Lower lobe of right lung (tissue), 2 donors: ENCODE measurements around the gene EDIL3. TPM values are rescaled to one million over a fixed set of nuclear protein-coding genes. Genes with fewer than 3 reads are reported as not detected.

ENCODE experiments used
- ATAC-seq, 2 donors: fragments of 200-7000 bp; cut with Tn5 transposase; one replicate each; pipeline ENCODE4 v1.9.1; 2020 to 2022; ENCODE audit warnings: mild to moderate bottlenecking in 2 of 2, moderate library complexity in 2 of 2
- DNase-seq: peaks from one replicate; pipeline ENCODE4 v3.0.0-alpha.2; 2020
- H3K27ac ChIP-seq: fragments of 200-600 bp; one replicate; pipeline ENCODE4 v1.8.0; 2022
- H3K27me3 ChIP-seq: fragments of 200-600 bp; one replicate; pipeline ENCODE4 v1.8.0; 2022; ENCODE audit warnings: low read depth
- H3K36me3 ChIP-seq: fragments of 200-600 bp; one replicate; pipeline ENCODE4 v1.8.0; 2022; ENCODE audit warnings: mild to moderate bottlenecking
- H3K4me1 ChIP-seq: fragments of 200-600 bp; one replicate; pipeline ENCODE4 v1.8.0; 2022
- H3K4me3 ChIP-seq: fragments of 200-600 bp; one replicate; pipeline ENCODE4 v1.8.0; 2022; ENCODE audit warnings: mild to moderate bottlenecking
- H3K9me3 ChIP-seq: fragments of 200-600 bp; one replicate; pipeline ENCODE4 v1.8.0; 2022
- CTCF ChIP-seq: fragments of 200-600 bp; IDR thresholded peaks from one replicate; pipeline ENCODE4 v1.8.0; 2022; ENCODE audit warnings: antibody characterized with exemption, mild to moderate bottlenecking
- intact Hi-C: fragments of 100-400 bp; cut with DNase I; formaldehyde crosslinking; loops from one replicate; pipeline ENCODE4 v1.11.0; 2022
- total RNA-seq: library from RNA; stranded (reverse); fragmentation: NEBNext Ultra II Directional; extraction: Animal tissue kit (Norgen Biotek cat#: 25700); gene quantifications from one replicate; pipeline ENCODE4 v1.2.1, GENCODE V29; 2021
- donor health status: DM: no; HTN: yes; CAD: no; lungs with severe emphysema.

The EDIL3 gene
- total RNA-seq, 1 donor from 2014 or later: 17.0 TPM

DNA sequence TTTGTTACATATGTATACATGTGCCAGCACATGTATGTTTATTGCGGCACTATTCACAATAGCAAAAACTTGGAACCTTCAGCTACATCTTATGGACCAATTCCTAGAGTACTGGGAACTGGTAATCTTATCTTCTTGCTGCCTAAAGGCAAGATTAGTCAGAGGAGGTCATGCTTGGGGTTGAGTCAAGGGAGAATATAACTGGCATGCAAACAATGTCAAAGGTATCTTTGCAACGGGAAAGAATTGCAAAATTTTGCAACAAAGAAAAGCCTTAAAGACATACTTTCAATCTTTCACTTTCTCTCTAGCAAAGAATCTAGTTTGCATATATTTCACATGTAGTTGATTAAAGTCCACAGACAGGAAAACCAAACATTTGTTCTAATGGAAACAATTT lies 145.2 kb downstream of the EDIL3 start:
- no peak for TF ChIP-seq CTCF
- Histone ChIP-seq H3K27ac (no peak overlapping the region), H3K4me3 (no peak overlapping the region), H3K36me3 (no peaks in the 10 kb centered on the region), H3K4me1 (no peaks in the 10 kb centered on the region), H3K27me3 (no peaks in the 10 kb centered on the region), H3K9me3 (no peaks in the 10 kb centered on the region)
- intact Hi-C loops: no loop called here
- DNase-seq (no peak), ATAC-seq (no peak)

DNA sequence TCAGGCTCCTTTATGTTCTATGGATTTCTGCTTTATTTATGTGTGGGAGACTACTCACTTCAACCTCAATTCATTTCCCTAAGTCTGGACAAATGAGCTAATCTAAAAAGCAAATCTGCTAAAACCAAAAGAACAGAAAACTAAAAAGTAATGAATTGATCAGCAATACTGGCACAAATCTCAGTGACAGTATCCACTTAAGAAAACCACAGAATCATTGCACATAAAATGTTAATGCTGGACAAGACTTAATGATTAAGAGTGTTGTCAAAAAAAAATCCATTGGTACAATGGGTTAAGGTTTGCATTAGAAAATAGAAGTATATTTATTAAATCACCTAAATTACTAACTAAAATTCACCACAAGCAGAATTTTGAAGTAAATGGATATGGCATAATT lies 147.6 kb downstream of the EDIL3 start:
- H3K27ac ChIP-seq: no peak overlapping the region
- intact Hi-C loops: no loop called here

GRCh38 chr5:84231433-84231832 lies 153.2 kb downstream of the EDIL3 start:
- H3K27me3 ChIP-seq: no peaks in the 10 kb centered on the region
- intact Hi-C loops: no loop called here
- DNase-seq: no peak
- TF ChIP-seq CTCF: no peak
- no peaks in the 10 kb centered on the region for H3K36me3 ChIP-seq
- no peaks in the 10 kb centered on the region for H3K9me3 ChIP-seq
- H3K27ac ChIP-seq: no peak overlapping the region
- no peak for ATAC-seq
- no peak overlapping the region for H3K4me3 ChIP-seq
- H3K4me1 ChIP-seq: no peaks in the 10 kb centered on the region

More for the DNA sequence above, 147.6 kb downstream of the EDIL3 start:
- Histone ChIP-seq H3K27me3 (no peaks in the 10 kb centered on the region), H3K4me1 (no peaks in the 10 kb centered on the region), H3K36me3 (no peaks in the 10 kb centered on the region), H3K4me3 (no peak overlapping the region), H3K9me3 (no peaks in the 10 kb centered on the region)
- DNase-seq (no peak), ATAC-seq (no peak)
- TF ChIP-seq CTCF: no peak

DNA sequence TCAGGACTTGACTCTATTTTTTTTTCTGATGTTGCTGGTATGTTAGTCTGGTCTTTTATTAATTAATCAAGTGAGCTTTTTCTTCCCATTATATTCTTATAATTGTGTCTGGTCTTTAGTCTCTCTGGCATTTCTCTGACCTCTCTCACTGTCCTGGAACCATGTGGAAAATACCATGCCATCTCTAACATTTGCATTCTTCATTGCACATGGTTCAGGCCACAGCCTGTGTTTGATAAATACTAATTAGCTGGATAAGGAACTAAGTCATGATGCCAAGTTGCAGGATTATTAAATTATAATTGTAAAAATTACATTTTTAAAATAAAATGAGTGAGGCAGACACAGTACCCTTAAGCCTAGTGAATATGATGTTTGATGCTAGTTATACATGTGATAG lies 155.6 kb downstream of the EDIL3 start:
- H3K9me3 ChIP-seq: no peaks in the 10 kb centered on the region
- TF ChIP-seq CTCF: no peak
- no peak overlapping the region for H3K27ac ChIP-seq
- DNase-seq (no peak), ATAC-seq (no peak)
- H3K4me3 ChIP-seq: no peak overlapping the region
- H3K36me3 ChIP-seq: no peaks in the 10 kb centered on the region
- H3K4me1 ChIP-seq: no peaks in the 10 kb centered on the region
- intact Hi-C loops: no loop called here
- no peaks in the 10 kb centered on the region for H3K27me3 ChIP-seq

GRCh38 chr5:84228266-84228665 lies 156.4 kb downstream of the EDIL3 start:
- H3K4me3 ChIP-seq: no peak overlapping the region
- no peaks in the 10 kb centered on the region for H3K4me1 ChIP-seq
- H3K27ac ChIP-seq: no peak overlapping the region
- no peaks in the 10 kb centered on the region for H3K27me3 ChIP-seq
- DNase-seq (no peak), ATAC-seq (no peak)
- H3K36me3 ChIP-seq: no peaks in the 10 kb centered on the region
- no peak for TF ChIP-seq CTCF
- intact Hi-C loops: no loop called here
- no peaks in the 10 kb centered on the region for H3K9me3 ChIP-seq

DNA sequence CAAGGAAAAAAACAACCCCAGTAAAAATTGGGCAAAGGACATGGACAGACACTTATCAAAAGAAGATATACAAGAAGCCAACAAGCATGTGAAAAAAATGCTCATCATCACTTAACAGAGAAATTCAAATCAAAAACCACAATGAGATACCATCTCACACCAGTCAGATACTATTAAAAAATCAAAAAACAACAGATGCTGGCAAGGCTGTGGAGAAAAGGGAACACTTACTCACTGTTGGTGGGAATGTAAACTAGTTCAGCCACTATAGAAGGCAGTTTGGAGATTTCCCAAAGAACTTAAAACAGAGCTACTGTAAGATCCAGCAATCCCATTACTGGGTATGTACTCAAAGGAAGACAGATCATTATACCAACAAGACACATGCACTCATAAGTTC lies 157.4 kb downstream of the EDIL3 start:
- no peaks in the 10 kb centered on the region for H3K9me3 ChIP-seq
- no peaks in the 10 kb centered on the region for H3K4me1 ChIP-seq
- no peak for ATAC-seq
- H3K27ac ChIP-seq: no peak overlapping the region
- intact Hi-C loops: no loop called here
- no peaks in the 10 kb centered on the region for H3K27me3 ChIP-seq
- no peak for DNase-seq
- no peak for TF ChIP-seq CTCF
- H3K4me3 ChIP-seq: no peak overlapping the region
- H3K36me3 ChIP-seq: no peaks in the 10 kb centered on the region
